H9 (cell line): ENCODE results near the gene CAMTA1. TPM values are rescaled to one million over a fixed set of nuclear protein-coding genes. Genes with fewer than 3 reads are reported as not detected.

Experiments used
- DNase-seq: peaks from one replicate; pipeline ENCODE4 v3.0.0-alpha.2; 2017
- H2AFZ ChIP-seq: one replicate; pipeline ENCODE4 v1.6.1; 2013; ENCODE audit warnings: mild to moderate bottlenecking, low read length, control low read depth, moderate library complexity
- H2AK5ac ChIP-seq: 2 replicates; pipeline ENCODE4 v1.6.1; 2013; ENCODE audit warnings: low read length, control low read depth, mixed read lengths; ENCODE audit not compliant: insufficient read length
- H2BK120ac ChIP-seq: one replicate; pipeline ENCODE4 v1.6.1; 2013; ENCODE audit warnings: low read depth, mild to moderate bottlenecking, low read length, control low read depth, inconsistent platforms; ENCODE audit not compliant: poor library complexity, severe bottlenecking
- H2BK12ac ChIP-seq: 2 replicates; pipeline ENCODE4 v1.6.1; 2013; ENCODE audit warnings: low read length, control low read depth, mixed read lengths, low read depth; ENCODE audit not compliant: insufficient read length
- H2BK15ac ChIP-seq: 2 replicates; pipeline ENCODE4 v1.6.1; 2013; ENCODE audit warnings: low read depth, low read length, control low read depth
- H2BK20ac ChIP-seq: one replicate; pipeline ENCODE4 v1.6.1; 2013; ENCODE audit warnings: low read depth, mild to moderate bottlenecking, low read length, control low read depth, inconsistent platforms; ENCODE audit not compliant: poor library complexity, severe bottlenecking
- H2BK5ac ChIP-seq: 2 replicates; pipeline ENCODE4 v1.6.1; 2013; ENCODE audit warnings: low read length, control low read depth, mixed read lengths; ENCODE audit not compliant: insufficient read length
- H3K14ac ChIP-seq: 2 replicates; pipeline ENCODE4 v1.6.1; 2013; ENCODE audit warnings: low read length, control low read depth; ENCODE audit not compliant: insufficient read depth
- H3K18ac ChIP-seq: 2 replicates; pipeline ENCODE4 v1.6.1; 2013; ENCODE audit warnings: low read depth, mild to moderate bottlenecking, mixed read lengths, low read length, control low read depth; ENCODE audit not compliant: insufficient read length
- H3K23ac ChIP-seq: 2 replicates; pipeline ENCODE4 v1.6.1; 2013; ENCODE audit warnings: low read length, control low read depth, mixed read lengths, low read depth; ENCODE audit not compliant: insufficient read length
- H3K23me2 ChIP-seq: 2 replicates; pipeline ENCODE4 v1.6.1; 2013; ENCODE audit warnings: low read depth, mild to moderate bottlenecking, mixed read lengths, low read length, control low read depth; ENCODE audit not compliant: insufficient read length, poor library complexity, severe bottlenecking
- H3K27ac ChIP-seq: 2 replicates; pipeline ENCODE4 v1.5.1; 2013; ENCODE audit warnings: low read length, control low read depth, mixed read lengths, low read depth; ENCODE audit not compliant: insufficient read length
- H3K27me3 ChIP-seq: 2 replicates; pipeline ENCODE4 v1.6.1; 2013; ENCODE audit warnings: low read length, control low read depth, inconsistent platforms; ENCODE audit not compliant: insufficient read depth
- H3K4ac ChIP-seq: 2 replicates; pipeline ENCODE4 v1.6.1; 2013; ENCODE audit warnings: low read depth, mild to moderate bottlenecking, control low read depth, inconsistent platforms, low read length, moderate library complexity
- H3K4me1 ChIP-seq: 2 replicates; pipeline ENCODE4 v1.6.1; 2013; ENCODE audit warnings: low read length, control low read depth, inconsistent platforms; ENCODE audit not compliant: insufficient read depth
- H3K4me2 ChIP-seq: 2 replicates; pipeline ENCODE4 v1.6.1; 2013; ENCODE audit warnings: low read length, control low read depth, mixed read lengths; ENCODE audit not compliant: insufficient read length, insufficient read depth
- H3K56ac ChIP-seq: 2 replicates; pipeline ENCODE4 v1.6.1; 2013; ENCODE audit warnings: low read depth, mild to moderate bottlenecking, mixed read lengths, low read length, control low read depth; ENCODE audit not compliant: insufficient read length
- H3K79me1 ChIP-seq: 2 replicates; pipeline ENCODE4 v1.6.1; 2013; ENCODE audit warnings: low read depth, mild to moderate bottlenecking, moderate library complexity, low read length, control low read depth, inconsistent platforms; ENCODE audit not compliant: insufficient read depth, poor library complexity, severe bottlenecking
- H3K79me2 ChIP-seq: 2 replicates; pipeline ENCODE4 v1.6.1; 2013; ENCODE audit warnings: low read length, control low read depth, inconsistent platforms; ENCODE audit not compliant: insufficient read depth
- H3K9ac ChIP-seq: 2 replicates; pipeline ENCODE4 v1.6.1; 2013; ENCODE audit warnings: low read length, control low read depth, mixed read lengths; ENCODE audit not compliant: insufficient read length; ENCODE audit errors: extremely low read depth
- H3K9me3 ChIP-seq: one replicate; pipeline ENCODE4 v1.6.1; 2013; ENCODE audit warnings: low read depth, low read length, inconsistent platforms; ENCODE audit not compliant: control insufficient read depth
- H3T11ph ChIP-seq: one replicate; pipeline ENCODE4 v1.6.1; 2013; ENCODE audit warnings: mild to moderate bottlenecking, low read length, control low read depth, inconsistent platforms
- H4K20me1 ChIP-seq: one replicate; pipeline ENCODE4 v1.6.1; 2013; ENCODE audit not compliant: control insufficient read depth, insufficient read length, insufficient read depth
- H4K5ac ChIP-seq: 2 replicates; pipeline ENCODE4 v1.6.1; 2013; ENCODE audit warnings: low read depth, mild to moderate bottlenecking, mixed read lengths, low read length, control low read depth; ENCODE audit not compliant: insufficient read length
- H4K8ac ChIP-seq: replicated peaks from 2 replicates; pipeline ENCODE4 v1.6.1; 2013; ENCODE audit warnings: low read length, control low read depth, mixed read lengths, low read depth; ENCODE audit not compliant: insufficient read length
- H4K91ac ChIP-seq: 2 replicates; pipeline ENCODE4 v1.6.1; 2013; ENCODE audit warnings: low read depth, mild to moderate bottlenecking, moderate library complexity, mixed read lengths, low read length, control low read depth; ENCODE audit not compliant: insufficient read length
- H3K27ac Mint-ChIP-seq, 3 experiments: 2 replicates in 2 of 3; 3 replicates in 1 of 3; pipeline ENCODE4 v1.8.0; 2020 to 2021; ENCODE audit warnings: mixed read lengths in 3 of 3, mild to moderate bottlenecking in 1 of 3, moderate library complexity in 1 of 3
- H3K27me3 Mint-ChIP-seq: 2 replicates; pipeline ENCODE4 v1.8.0; 2021; ENCODE audit warnings: low read depth, mild to moderate bottlenecking, moderate library complexity, mixed read lengths
- H3K36me3 Mint-ChIP-seq, 3 experiments: 2 replicates in 2 of 3; 3 replicates in 1 of 3; pipeline ENCODE4 v1.8.0; 2020 to 2021; ENCODE audit warnings: low read depth in 3 of 3, mixed read lengths in 3 of 3; ENCODE audit not compliant: insufficient read depth in 1 of 3
- H3K4me1 Mint-ChIP-seq, 2 experiments: 2 replicates each; pipeline ENCODE4 v1.8.0; 2020; ENCODE audit warnings: mixed read lengths in 2 of 2
- H3K4me3 Mint-ChIP-seq, 2 experiments: 2 replicates in 1 of 2; 3 replicates in 1 of 2; pipeline ENCODE4 v1.8.0; 2020 to 2021; ENCODE audit warnings: mild to moderate bottlenecking in 2 of 2, mixed read lengths in 2 of 2, moderate library complexity in 1 of 2
- H3K9me3 Mint-ChIP-seq, 2 experiments: 2 replicates in 1 of 2; 3 replicates in 1 of 2; pipeline ENCODE4 v1.8.0; 2020; ENCODE audit warnings: mild to moderate bottlenecking in 2 of 2, mixed read lengths in 2 of 2, moderate library complexity in 1 of 2
- WGBS: extraction: QIAGEN DNeasy Blood & Tissue Kit; methylation state at CpG from one replicate; pipeline ENCODE4 v1.1.7; 2013; ENCODE audit warnings: missing lambda C conversion rate, low lambda C conversion rate, mixed read lengths; ENCODE audit not compliant: insufficient read length; ENCODE audit errors: extremely low coverage; 5-methylcytosine and 5-hydroxymethylcytosine counted together
- total RNA-seq: library from RNA; stranded (reverse); gene quantifications from 2 replicates; pipeline ENCODE4 v1.2.1, GENCODE V29; 2021
- TF ChIP-seq, protein P1 (sequence below): fragments of 200-600 bp; sonication (generic); conservative IDR thresholded peaks from 3 replicates; pipeline ENCODE4 v1.8.0; 2021; ENCODE audit warnings: antibody characterized with exemption, mild to moderate bottlenecking

The CAMTA1 gene
- total RNA-seq, 1 experiment from 2014 or later: 115 TPM

DNA sequence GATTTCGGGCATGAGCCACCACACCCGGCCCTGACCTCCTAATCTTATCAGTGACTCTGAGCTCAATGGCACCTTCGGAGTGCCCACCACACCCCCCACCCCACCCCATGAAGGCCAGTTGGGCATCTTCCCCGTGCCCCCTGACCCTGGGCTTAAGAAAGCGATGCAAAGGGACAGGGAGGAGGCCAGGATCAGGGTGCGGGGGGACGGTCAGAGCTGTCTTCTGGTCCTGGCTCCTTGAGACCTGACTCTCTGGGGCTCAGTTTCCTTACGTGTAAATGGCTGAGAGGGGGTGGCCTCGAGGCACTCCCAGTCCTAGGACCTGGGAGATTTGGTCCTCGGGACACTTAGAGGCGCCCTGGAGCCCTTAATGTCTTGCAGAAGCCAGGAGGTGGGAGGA, 881.9 kb downstream of the CAMTA1 start:
- H3K79me1 ChIP-seq: no peaks in the 10 kb centered on the region
- H3K18ac ChIP-seq: no peak overlapping the region
- H3K36me3 Mint-ChIP-seq: no peaks in the 10 kb centered on the region
- no peak overlapping the region for H2AFZ ChIP-seq
- no peak overlapping the region for H2AK5ac ChIP-seq
- H3K27ac ChIP-seq: no peak overlapping the region
- no peak overlapping the region for H2BK5ac ChIP-seq
- no peak overlapping the region for H3K4ac ChIP-seq
- H3K23ac ChIP-seq: no peak overlapping the region
- no peaks in the 10 kb centered on the region for H3K9me3 ChIP-seq
- no peak overlapping the region for H2BK20ac ChIP-seq
- peaks cover 5% of the 10 kb centered on the region for H3K27me3 Mint-ChIP-seq
- H3K4me2 ChIP-seq: no peak overlapping the region
- peaks cover 12 to 29% of the 10 kb centered on the region in 2 experiments for H3K4me1 Mint-ChIP-seq
- H3K79me2 ChIP-seq: no peaks in the 10 kb centered on the region
- no peaks in the 10 kb centered on the region for H4K20me1 ChIP-seq
- H4K91ac ChIP-seq: no peak overlapping the region
- no peaks in the 10 kb centered on the region for H3K27me3 ChIP-seq
- H3K4me3 Mint-ChIP-seq: no peak overlapping the region
- no peaks in the 10 kb centered on the region; the same call in 1 of the 2 replicates for H3K4me1 ChIP-seq
- H2BK120ac ChIP-seq: no peak overlapping the region
- TF ChIP-seq, protein P1, sequence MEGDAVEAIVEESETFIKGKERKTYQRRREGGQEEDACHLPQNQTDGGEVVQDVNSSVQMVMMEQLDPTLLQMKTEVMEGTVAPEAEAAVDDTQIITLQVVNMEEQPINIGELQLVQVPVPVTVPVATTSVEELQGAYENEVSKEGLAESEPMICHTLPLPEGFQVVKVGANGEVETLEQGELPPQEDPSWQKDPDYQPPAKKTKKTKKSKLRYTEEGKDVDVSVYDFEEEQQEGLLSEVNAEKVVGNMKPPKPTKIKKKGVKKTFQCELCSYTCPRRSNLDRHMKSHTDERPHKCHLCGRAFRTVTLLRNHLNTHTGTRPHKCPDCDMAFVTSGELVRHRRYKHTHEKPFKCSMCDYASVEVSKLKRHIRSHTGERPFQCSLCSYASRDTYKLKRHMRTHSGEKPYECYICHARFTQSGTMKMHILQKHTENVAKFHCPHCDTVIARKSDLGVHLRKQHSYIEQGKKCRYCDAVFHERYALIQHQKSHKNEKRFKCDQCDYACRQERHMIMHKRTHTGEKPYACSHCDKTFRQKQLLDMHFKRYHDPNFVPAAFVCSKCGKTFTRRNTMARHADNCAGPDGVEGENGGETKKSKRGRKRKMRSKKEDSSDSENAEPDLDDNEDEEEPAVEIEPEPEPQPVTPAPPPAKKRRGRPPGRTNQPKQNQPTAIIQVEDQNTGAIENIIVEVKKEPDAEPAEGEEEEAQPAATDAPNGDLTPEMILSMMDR: no peak
- H4K8ac ChIP-seq: no peak overlapping the region
- H3K9me3 Mint-ChIP-seq: no peaks in the 10 kb centered on the region; a peak in 2 of 5 replicates
- DNase-seq: no peak
- no peaks in the 10 kb centered on the region for H3K23me2 ChIP-seq
- no peak overlapping the region for H3K27ac Mint-ChIP-seq
- H3T11ph ChIP-seq: no peak overlapping the region
- H2BK15ac ChIP-seq: no peak overlapping the region
- no peak overlapping the region for H3K56ac ChIP-seq
- no peak overlapping the region for H2BK12ac ChIP-seq
- no peak overlapping the region for H3K9ac ChIP-seq
- H3K14ac ChIP-seq: no peak overlapping the region
- no peak overlapping the region for H4K5ac ChIP-seq
- WGBS: no CpG with 5 or more reads among the region's 11 CpGs
